GM10847 (cell line): ENCODE measurements around the gene NTRK2.

Source experiments
- POLR2A ChIP-seq: IDR thresholded peaks from 2 replicates; pipeline ENCODE4 v1.6.1; 2011; ENCODE audit not compliant: insufficient read length; ENCODE audit errors: extremely low read depth

The NTRK2 gene

DNA sequence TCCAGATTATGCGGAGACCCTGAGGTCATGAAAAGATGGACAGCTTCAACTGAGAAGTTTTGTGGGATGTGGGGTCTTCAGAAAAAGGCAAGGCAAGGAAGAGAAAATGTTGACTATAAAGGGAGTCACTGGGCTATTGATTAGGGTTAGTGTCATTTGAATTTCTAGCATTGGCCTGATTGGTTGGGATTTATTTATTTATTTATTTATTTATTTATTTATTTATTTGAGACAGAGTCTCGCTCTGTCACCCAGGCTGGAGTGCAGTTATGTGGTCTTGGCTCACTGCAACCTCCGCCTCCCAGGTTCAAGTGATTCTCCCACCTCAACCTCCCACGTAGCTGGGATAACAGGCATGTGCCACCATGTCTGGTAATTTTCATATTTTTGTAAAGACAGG is 279.7 kb downstream of the NTRK2 start:
- no peak for TF ChIP-seq POLR2A

- TF ChIP-seq POLR2A = no peak
These were observed 280.4 kb downstream of the NTRK2 start for GRCh38 chr9:84949971-84950370.

- no peak for TF ChIP-seq POLR2A
These were observed 281.6 kb downstream of the NTRK2 start for GRCh38 chr9:84950879-84951811.

DNA sequence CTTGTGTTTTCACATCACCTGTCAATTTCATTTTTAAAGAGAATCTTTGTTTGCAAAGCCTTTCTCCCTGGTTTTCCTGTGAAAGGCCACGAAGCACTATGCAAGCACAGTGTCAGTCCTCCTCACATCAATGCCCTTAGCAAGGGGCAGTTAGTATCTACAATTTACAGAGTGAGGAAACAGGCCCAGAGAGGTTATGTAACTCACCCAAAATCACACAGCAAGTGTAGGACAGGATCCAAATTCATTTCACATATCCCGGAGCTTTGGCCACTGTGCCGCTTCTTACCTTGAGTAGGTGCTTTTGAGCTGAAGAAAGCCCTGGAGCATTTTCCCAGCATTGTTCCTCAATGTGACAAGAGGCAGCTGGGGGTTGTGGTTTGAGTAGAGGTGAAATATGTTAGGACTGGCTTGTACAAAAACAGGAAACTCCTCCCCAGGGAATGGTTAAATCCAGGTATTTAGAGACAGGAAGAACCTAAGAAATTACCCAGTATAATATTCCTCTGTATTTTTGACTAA is 283.8 kb downstream of the NTRK2 start:
- no peak for TF ChIP-seq POLR2A

GRCh38 chr9:84953797-84954705 is 284.5 kb downstream of the NTRK2 start:
- no peak for TF ChIP-seq POLR2A

DNA sequence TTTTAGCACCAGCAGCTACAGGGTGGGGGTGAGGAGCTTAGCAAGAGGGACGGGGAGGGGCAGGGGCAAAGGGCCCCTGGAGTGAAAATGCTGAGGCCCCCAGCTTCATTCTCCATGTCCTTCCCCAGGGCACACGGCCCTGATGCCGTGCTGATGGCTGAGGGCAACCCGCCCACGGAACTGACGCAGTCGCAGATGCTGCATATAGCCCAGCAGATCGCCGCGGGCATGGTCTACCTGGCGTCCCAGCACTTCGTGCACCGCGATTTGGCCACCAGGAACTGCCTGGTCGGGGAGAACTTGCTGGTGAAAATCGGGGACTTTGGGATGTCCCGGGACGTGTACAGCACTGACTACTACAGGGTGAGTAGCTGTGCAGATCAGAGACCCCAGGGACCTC is 285.6 kb downstream of the NTRK2 start:
- TF ChIP-seq POLR2A = no peak

- no peak for TF ChIP-seq POLR2A
These were observed 286.4 kb downstream of the NTRK2 start for GRCh38 chr9:84955971-84956370.

DNA sequence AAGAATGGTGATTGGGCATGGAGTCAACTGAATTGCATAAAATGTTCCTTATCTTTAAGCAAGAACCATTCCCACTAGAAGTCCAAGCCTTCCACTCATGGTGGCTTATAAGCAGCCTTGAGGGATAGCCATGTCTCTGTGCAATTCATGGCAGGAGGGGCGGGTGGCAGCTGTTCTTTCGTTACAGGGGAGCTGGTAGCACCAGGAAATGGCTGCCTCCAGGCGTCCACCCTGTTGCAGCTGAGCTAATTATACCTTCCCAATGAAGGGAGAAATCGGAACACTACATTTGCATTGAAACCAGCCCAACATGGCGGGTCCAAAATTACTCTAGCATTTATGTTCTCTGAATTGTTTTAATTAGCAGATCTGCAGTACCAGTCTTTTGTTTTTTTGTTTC is 289.8 kb downstream of the NTRK2 start:
- no peak for TF ChIP-seq POLR2A

GRCh38 chr9:84966876-84967830 is 297.6 kb downstream of the NTRK2 start:
- no peak for TF ChIP-seq POLR2A

GRCh38 chr9:84969084-84969483 is 299.6 kb downstream of the NTRK2 start:
- TF ChIP-seq POLR2A = no peak

GRCh38 chr9:84969736-84970135 is 300.2 kb downstream of the NTRK2 start:
- no peak for TF ChIP-seq POLR2A

- TF ChIP-seq POLR2A = no peak
These were observed 300.9 kb downstream of the NTRK2 start for GRCh38 chr9:84970432-84970831.

- TF ChIP-seq POLR2A = no peak
These were observed 302.0 kb downstream of the NTRK2 start for GRCh38 chr9:84971571-84971970.

GRCh38 chr9:84974258-84974657 is 304.7 kb downstream of the NTRK2 start:
- TF ChIP-seq POLR2A = no peak
